ENCODE results near the gene TRIO. TPM values are rescaled to one million over a fixed set of nuclear protein-coding genes. Genes with fewer than 3 reads are reported as not detected.

TRIO gene
- total and polyA plus RNA-seq, 4 experiments from 2014 or later, result 0.09 to 11.5 (median 9.7) TPM; not detected in 1

- Mint-ChIP-seq H3K9me3 (no peaks in the 10 kb centered on the region), H3K4me3 (no peak overlapping the region), H3K27me3 (no peaks in the 10 kb centered on the region), H3K27ac (no peak overlapping the region), H3K4me1 (no peaks in the 10 kb centered on the region), H3K36me3 (no peaks in the 10 kb centered on the region)
- Histone ChIP-seq H3K9me3 (ENCODE audit: control insufficient read depth in 1 of 2, low read length in 2 of 2) (no peaks in the 10 kb centered on the region), H3K4me1 (ENCODE audit: insufficient read depth, low read length) (no peaks in the 10 kb centered on the region), H3K27me3 (ENCODE audit: insufficient read depth, low read length) (no peaks in the 10 kb centered on the region), H3K27ac (ENCODE audit: low read depth, low read length) (no peak overlapping the region), H3K4me3 (ENCODE audit: low read length in 2 of 2) (no peak overlapping the region), H3K36me3 (ENCODE audit: insufficient read depth, low read length) (no peaks in the 10 kb centered on the region)
- DNase-seq, result no peak
- intact Hi-C loops (cut with micrococcal nuclease), result no loop called here
- POLR2A ChIA-PET (ENCODE audit: partially characterized antibody), result no interaction called here
- CTCF ChIA-PET (ENCODE audit: partially characterized antibody), result no interaction called here
These were observed 40.2 kb downstream of the TRIO start for GRCh38 chr5:14183187-14183939.

DNA sequence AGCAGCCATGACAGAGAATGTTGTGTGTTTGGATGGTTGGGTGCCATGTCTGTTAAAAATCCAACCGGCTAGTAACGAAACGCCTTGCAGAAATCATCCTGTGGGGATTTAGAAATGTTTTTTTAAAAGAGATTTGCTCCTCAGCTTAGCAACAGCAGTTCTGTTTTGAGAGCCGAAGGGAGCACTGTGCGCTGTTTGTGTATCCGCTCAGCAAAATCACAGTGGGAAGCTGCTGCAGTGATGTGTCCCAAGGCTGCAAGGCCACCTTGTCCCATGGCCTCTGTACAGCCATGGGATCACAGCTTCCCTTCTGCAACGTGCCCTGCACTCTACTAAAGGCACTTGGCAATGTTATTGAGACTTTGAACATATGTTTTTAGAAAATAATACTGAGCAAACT is 40.9 kb downstream of the TRIO start:
- ChIA-PET POLR2A (ENCODE audit: partially characterized antibody) (no interaction called here), CTCF (ENCODE audit: partially characterized antibody) (no interaction called here)
- no peak overlapping the region for H3K4me3 Mint-ChIP-seq
- Histone ChIP-seq H3K27ac (ENCODE audit: low read depth, low read length) (no peak overlapping the region), H3K9me3 (ENCODE audit: control insufficient read depth in 1 of 2, low read length in 2 of 2) (no peaks in the 10 kb centered on the region), H3K36me3 (ENCODE audit: insufficient read depth, low read length) (no peaks in the 10 kb centered on the region), H3K27me3 (ENCODE audit: insufficient read depth, low read length) (no peaks in the 10 kb centered on the region), H3K4me3 (ENCODE audit: low read length in 2 of 2) (no peak overlapping the region), H3K4me1 (ENCODE audit: insufficient read depth, low read length) (no peaks in the 10 kb centered on the region)
- no peak overlapping the region for H3K27ac Mint-ChIP-seq
- intact Hi-C loops (cut with micrococcal nuclease), result no loop called here
- no peaks in the 10 kb centered on the region for H3K4me1 Mint-ChIP-seq
- H3K9me3 Mint-ChIP-seq, result no peaks in the 10 kb centered on the region
- no peak for DNase-seq
- no peaks in the 10 kb centered on the region for H3K36me3 Mint-ChIP-seq
- H3K27me3 Mint-ChIP-seq, result no peaks in the 10 kb centered on the region

GRCh38 chr5:14184725-14185124 is 41.6 kb downstream of the TRIO start:
- Mint-ChIP-seq H3K27ac (no peak overlapping the region), H3K4me1 (no peaks in the 10 kb centered on the region), H3K36me3 (no peaks in the 10 kb centered on the region), H3K27me3 (no peaks in the 10 kb centered on the region), H3K9me3 (no peaks in the 10 kb centered on the region), H3K4me3 (no peak overlapping the region)
- H3K4me3 ChIP-seq (ENCODE audit: low read length in 2 of 2), result no peak overlapping the region
- CTCF ChIA-PET (ENCODE audit: partially characterized antibody), result no interaction called here
- no peaks in the 10 kb centered on the region for H3K9me3 ChIP-seq (ENCODE audit: control insufficient read depth in 1 of 2, low read length in 2 of 2)
- no peaks in the 10 kb centered on the region for H3K27me3 ChIP-seq (ENCODE audit: insufficient read depth, low read length)
- H3K36me3 ChIP-seq (ENCODE audit: insufficient read depth, low read length), result no peaks in the 10 kb centered on the region
- intact Hi-C loops (cut with micrococcal nuclease), result no loop called here
- H3K27ac ChIP-seq (ENCODE audit: low read depth, low read length), result no peak overlapping the region
- no peaks in the 10 kb centered on the region for H3K4me1 ChIP-seq (ENCODE audit: insufficient read depth, low read length)
- POLR2A ChIA-PET (ENCODE audit: partially characterized antibody), result no interaction called here
- DNase-seq, result no peak

DNA sequence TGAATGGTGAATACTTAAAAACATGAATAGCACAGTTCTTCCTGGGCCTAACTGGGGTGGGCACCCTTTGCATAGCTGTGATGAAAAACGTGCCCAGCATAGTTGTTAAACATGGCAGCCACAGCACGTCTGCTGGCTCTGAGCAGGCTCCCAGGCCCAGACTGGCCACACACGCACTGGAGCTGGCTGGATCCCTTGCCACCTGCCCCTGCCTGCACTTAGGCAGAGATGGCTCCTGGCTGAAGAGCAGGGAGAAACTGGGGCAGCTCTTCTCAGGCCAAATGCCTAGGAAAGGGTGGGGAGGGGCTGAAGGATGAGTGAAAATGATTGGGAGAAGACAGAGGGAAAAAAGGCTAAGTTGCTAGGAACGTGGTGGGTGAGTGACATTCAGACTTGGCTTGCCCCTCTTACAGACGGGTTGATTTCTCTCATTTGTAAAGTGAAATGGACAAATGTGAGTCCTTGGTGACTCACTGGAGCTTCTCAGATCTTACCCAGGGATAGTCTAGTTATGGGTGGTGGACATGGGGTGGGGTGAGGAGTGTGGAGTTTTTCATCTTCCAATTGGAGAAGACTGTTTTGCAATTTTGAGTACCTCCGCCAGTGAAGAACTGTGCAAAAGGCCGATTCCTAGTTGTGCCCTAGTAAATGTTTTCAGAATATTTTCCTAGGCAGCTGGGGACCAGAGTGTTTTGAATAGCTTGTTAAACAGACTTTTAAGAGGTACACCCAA is 42.4 kb downstream of the TRIO start:
- no peaks in the 10 kb centered on the region for H3K27me3 ChIP-seq (ENCODE audit: insufficient read depth, low read length)
- Mint-ChIP-seq H3K4me3 (peak overlapping the region in 1 of 8 donors; percentile 5), H3K9me3 (no peaks in the 10 kb centered on the region), H3K27me3 (no peaks in the 10 kb centered on the region), H3K4me1 (no peaks in the 10 kb centered on the region), H3K27ac (peak overlapping the region in 1 of 7 donors; percentile 2), H3K36me3 (no peaks in the 10 kb centered on the region)
- no peak overlapping the region for H3K27ac ChIP-seq (ENCODE audit: low read depth, low read length)
- no peaks in the 10 kb centered on the region for H3K36me3 ChIP-seq (ENCODE audit: insufficient read depth, low read length)
- intact Hi-C loops (cut with micrococcal nuclease), result no loop called here
- POLR2A ChIA-PET (ENCODE audit: partially characterized antibody), result no interaction called here
- no peaks in the 10 kb centered on the region for H3K4me1 ChIP-seq (ENCODE audit: insufficient read depth, low read length)
- no peak for DNase-seq
- no peaks in the 10 kb centered on the region for H3K9me3 ChIP-seq (ENCODE audit: control insufficient read depth in 1 of 2, low read length in 2 of 2)
- CTCF ChIA-PET (ENCODE audit: partially characterized antibody), result no interaction called here
- no peak overlapping the region for H3K4me3 ChIP-seq (ENCODE audit: low read length in 2 of 2)

DNA sequence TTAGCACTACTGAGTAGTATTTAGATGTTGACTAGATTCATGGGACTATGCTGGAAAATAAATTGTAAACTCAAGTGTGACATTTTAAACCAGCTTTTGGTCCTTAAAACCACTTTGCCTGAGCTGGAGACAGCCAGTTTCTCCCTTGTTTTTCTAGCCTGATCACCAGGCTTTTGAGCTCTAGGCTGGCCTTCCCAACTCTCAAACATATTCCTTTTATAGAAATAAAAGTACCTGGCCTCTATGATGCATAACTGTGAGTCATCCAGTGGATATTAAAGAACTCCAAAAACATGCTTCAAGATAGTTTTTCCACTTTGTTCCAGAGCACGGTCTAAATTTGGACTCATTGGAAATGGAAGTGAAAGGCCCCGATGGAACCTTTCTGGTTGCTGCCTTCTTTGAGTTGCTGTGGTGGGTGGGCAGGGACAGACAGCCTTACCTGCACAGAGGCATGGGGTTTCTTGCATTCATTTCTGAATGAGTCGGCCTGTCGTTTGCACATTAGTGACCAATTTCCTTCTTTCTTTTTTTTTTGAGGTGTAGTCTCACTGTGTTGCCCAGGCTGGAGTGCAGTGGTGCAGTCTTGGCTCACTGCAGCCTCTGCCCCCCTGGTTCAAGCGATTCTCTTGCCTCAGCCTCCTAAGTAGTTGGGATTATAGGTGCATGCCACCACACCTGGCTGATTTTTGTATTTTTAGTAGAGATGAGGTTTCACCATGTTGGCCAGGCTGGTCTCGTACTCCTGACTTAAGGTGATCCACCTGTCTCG is 43.1 kb downstream of the TRIO start:
- Mint-ChIP-seq H3K4me1 (no peaks in the 10 kb centered on the region), H3K27me3 (peaks cover 0 to 2% of the 10 kb centered on the region in 2 donors), H3K36me3 (no peaks in the 10 kb centered on the region), H3K4me3 (no peak overlapping the region), H3K27ac (no peak overlapping the region), H3K9me3 (no peaks in the 10 kb centered on the region)
- Histone ChIP-seq H3K9me3 (ENCODE audit: control insufficient read depth in 1 of 2, low read length in 2 of 2) (no peaks in the 10 kb centered on the region), H3K27me3 (ENCODE audit: insufficient read depth, low read length) (no peaks in the 10 kb centered on the region), H3K4me3 (ENCODE audit: low read length in 2 of 2) (no peak overlapping the region), H3K4me1 (ENCODE audit: insufficient read depth, low read length) (no peaks in the 10 kb centered on the region), H3K36me3 (ENCODE audit: insufficient read depth, low read length) (no peaks in the 10 kb centered on the region), H3K27ac (ENCODE audit: low read depth, low read length) (no peak overlapping the region)
- DNase-seq, result no peak
- intact Hi-C loops (cut with micrococcal nuclease), result no loop called here
- ChIA-PET CTCF (ENCODE audit: partially characterized antibody) (no interaction called here), POLR2A (ENCODE audit: partially characterized antibody) (no interaction called here)

DNA sequence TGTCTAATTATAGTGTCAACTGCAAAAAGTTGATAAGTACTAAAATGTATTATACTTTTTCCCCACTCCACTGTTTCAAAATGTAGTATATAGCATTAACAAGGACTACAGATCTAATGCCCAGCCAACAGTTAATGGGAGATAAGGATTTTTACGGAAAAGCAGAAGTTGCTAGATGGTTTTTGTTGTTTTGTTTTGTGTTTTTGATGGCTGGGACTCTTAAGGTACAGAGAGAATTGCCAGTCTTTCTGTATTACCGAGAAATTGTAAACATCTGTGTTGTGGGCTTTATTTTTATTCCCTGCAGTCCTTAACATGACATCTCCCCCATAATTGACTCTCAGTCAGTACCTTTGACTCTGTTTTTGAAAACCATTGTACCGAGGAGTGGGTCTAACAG is 44.0 kb downstream of the TRIO start:
- POLR2A ChIA-PET (ENCODE audit: partially characterized antibody), result no interaction called here
- intact Hi-C loops (cut with micrococcal nuclease), result no loop called here

GRCh38 chr5:14187660-14188059 is 44.5 kb downstream of the TRIO start:
- H3K27me3 Mint-ChIP-seq, result peaks cover 0 to 2% of the 10 kb centered on the region in 2 donors
- intact Hi-C loops (cut with micrococcal nuclease), result no loop called here
- ChIA-PET POLR2A (ENCODE audit: partially characterized antibody) (no interaction called here), CTCF (ENCODE audit: partially characterized antibody) (no interaction called here)
- H3K27ac Mint-ChIP-seq, result no peak overlapping the region
- no peaks in the 10 kb centered on the region for H3K9me3 ChIP-seq (ENCODE audit: control insufficient read depth in 1 of 2, low read length in 2 of 2)
- no peaks in the 10 kb centered on the region for H3K4me1 Mint-ChIP-seq
- no peaks in the 10 kb centered on the region for H3K9me3 Mint-ChIP-seq
- no peak overlapping the region for H3K4me3 ChIP-seq (ENCODE audit: low read length in 2 of 2)
- H3K36me3 ChIP-seq (ENCODE audit: insufficient read depth, low read length), result no peaks in the 10 kb centered on the region
- H3K27ac ChIP-seq (ENCODE audit: low read depth, low read length), result no peak overlapping the region
- no peaks in the 10 kb centered on the region for H3K4me1 ChIP-seq (ENCODE audit: insufficient read depth, low read length)
- no peak for DNase-seq
- H3K4me3 Mint-ChIP-seq, result no peak overlapping the region
- no peaks in the 10 kb centered on the region for H3K27me3 ChIP-seq (ENCODE audit: insufficient read depth, low read length)
- H3K36me3 Mint-ChIP-seq, result no peaks in the 10 kb centered on the region

More for the DNA sequence above, 44.0 kb downstream of the TRIO start:
- Histone ChIP-seq H3K4me1 (ENCODE audit: insufficient read depth, low read length) (no peaks in the 10 kb centered on the region), H3K4me3 (ENCODE audit: low read length in 2 of 2) (no peak overlapping the region), H3K27me3 (ENCODE audit: insufficient read depth, low read length) (no peaks in the 10 kb centered on the region), H3K27ac (ENCODE audit: low read depth, low read length) (no peak overlapping the region), H3K36me3 (ENCODE audit: insufficient read depth, low read length) (no peaks in the 10 kb centered on the region), H3K9me3 (ENCODE audit: control insufficient read depth in 1 of 2, low read length in 2 of 2) (no peaks in the 10 kb centered on the region)
- Mint-ChIP-seq H3K36me3 (no peaks in the 10 kb centered on the region), H3K27ac (no peak overlapping the region), H3K9me3 (no peaks in the 10 kb centered on the region), H3K27me3 (peaks cover 0 to 2% of the 10 kb centered on the region in 2 donors), H3K4me1 (no peaks in the 10 kb centered on the region), H3K4me3 (no peak overlapping the region)
- no peak for DNase-seq
- CTCF ChIA-PET (ENCODE audit: partially characterized antibody), result no interaction called here

All from CD4-positive, alpha-beta memory T cell (primary cell).